WTC11 (cell line): ENCODE data around the gene NTMT1.

Source experiments
- CTCF ChIP-seq: fragments of 200-600 bp; IDR thresholded peaks from 2 replicates; pipeline ENCODE4 v1.8.0; 2022; ENCODE audit warnings: antibody characterized with exemption
- E2F5 ChIP-seq: sonication (generic); formaldehyde crosslinking; IDR thresholded peaks from 2 replicates; pipeline ENCODE4 v1.8.1; 2022; ENCODE audit warnings: mild to moderate bottlenecking, moderate library complexity, missing genetic modification reagents
- RELA ChIP-seq: sonication (generic); formaldehyde crosslinking; IDR thresholded peaks from 2 replicates; pipeline ENCODE4 v1.8.1; 2022; ENCODE audit warnings: missing genetic modification reagents, mild to moderate bottlenecking, borderline replicate concordance
- TEAD4 ChIP-seq: sonication (generic); formaldehyde crosslinking; IDR thresholded peaks from 2 replicates; pipeline ENCODE4 v1.8.0; 2022; ENCODE audit warnings: mild to moderate bottlenecking, missing genetic modification reagents
- ZBTB43 ChIP-seq: sonication (generic); formaldehyde crosslinking; IDR thresholded peaks from 2 replicates; pipeline ENCODE4 v1.8.1; 2023; ENCODE audit warnings: mild to moderate bottlenecking, missing genetic modification reagents
- ZNF317 ChIP-seq: sonication (generic); formaldehyde crosslinking; IDR thresholded peaks from 2 replicates; pipeline ENCODE4 v1.8.1; 2023; ENCODE audit warnings: low read depth, mild to moderate bottlenecking, moderate library complexity, missing genetic modification reagents, borderline replicate concordance

- no peak for TF ChIP-seq ZBTB43 (CRISPR knock-in tag)
- TF ChIP-seq E2F5: no peak
- no peak for TF ChIP-seq CTCF
- no peak for TF ChIP-seq TEAD4 (CRISPR knock-in tag)
- TF ChIP-seq ZNF317 (CRISPR knock-in tag): no peak
- TF ChIP-seq RELA (CRISPR knock-in tag): no peak
Measured at GRCh38 chr9:129607027-129607387, 19.0 kb upstream of the NTMT1 start.
